Naive B cell (primary cell): ENCODE measurements around the gene SBSN. TPM values are rescaled to one million over a fixed set of nuclear protein-coding genes. Genes with fewer than 3 reads are reported as not detected.
"Not testable (repeated sequence)": the region's sequence is repeated elsewhere in the genome, so short reads cannot be mapped to it uniquely, and the experiment has no call there.

Source experiments
- ATAC-seq, 2 donors: fragments of 150-1000 bp; cut with Tn5 transposase; 2 replicates each; pipeline ENCODE4 v1.10.0; 2021; ENCODE audit warnings: low read depth in 2 of 2, mild to moderate bottlenecking in 2 of 2, moderate library complexity in 2 of 2
- DNase-seq: peaks from one replicate; pipeline ENCODE4 v3.0.0; 2022
- H3K27ac Mint-ChIP-seq, 6 donors: one replicate each; pipeline ENCODE4 v1.8.0; 2020 to 2022; ENCODE audit warnings: mild to moderate bottlenecking in 6 of 6, mixed read lengths in 6 of 6, moderate library complexity in 5 of 6, inconsistent platforms in 2 of 6
- H3K27me3 Mint-ChIP-seq, 3 donors: one replicate each; pipeline ENCODE4 v1.8.0; 2021 to 2022; ENCODE audit warnings: mixed read lengths in 3 of 3, mild to moderate bottlenecking in 1 of 3
- H3K36me3 Mint-ChIP-seq, 2 donors: one replicate each; pipeline ENCODE4 v1.8.0; 2020 to 2022; ENCODE audit warnings: mixed read lengths in 2 of 2, inconsistent platforms in 1 of 2, mild to moderate bottlenecking in 1 of 2
- H3K4me1 Mint-ChIP-seq, 3 donors: one replicate each; pipeline ENCODE4 v1.8.0; 2020 to 2022; ENCODE audit warnings: mixed read lengths in 3 of 3, inconsistent platforms in 1 of 3, mild to moderate bottlenecking in 1 of 3, moderate library complexity in 1 of 3
- H3K4me3 Mint-ChIP-seq, 8 donors: one replicate each; pipeline ENCODE4 v1.8.0; 2020 to 2022; ENCODE audit warnings: mild to moderate bottlenecking in 8 of 8, mixed read lengths in 8 of 8, moderate library complexity in 8 of 8, inconsistent platforms in 2 of 8
- H3K9me3 Mint-ChIP-seq, 7 donors: one replicate each; pipeline ENCODE4 v1.8.0; 2020 to 2022; ENCODE audit warnings: mixed read lengths in 7 of 7, mild to moderate bottlenecking in 5 of 7, inconsistent platforms in 2 of 7, moderate library complexity in 1 of 7
- polyA plus RNA-seq, 6 donors: library from polyadenylated mRNA; unstranded; fragments of 300-500 nt; fragmentation: Illumina TruSeq; gene quantifications; one replicate each; pipeline ENCODE4 v1.2.3, GENCODE V29; 2021; ENCODE audit warnings: low read depth in 6 of 6

Gene SBSN
- polyA plus RNA-seq, 6 donors from 2014 or later: not detected

DNA sequence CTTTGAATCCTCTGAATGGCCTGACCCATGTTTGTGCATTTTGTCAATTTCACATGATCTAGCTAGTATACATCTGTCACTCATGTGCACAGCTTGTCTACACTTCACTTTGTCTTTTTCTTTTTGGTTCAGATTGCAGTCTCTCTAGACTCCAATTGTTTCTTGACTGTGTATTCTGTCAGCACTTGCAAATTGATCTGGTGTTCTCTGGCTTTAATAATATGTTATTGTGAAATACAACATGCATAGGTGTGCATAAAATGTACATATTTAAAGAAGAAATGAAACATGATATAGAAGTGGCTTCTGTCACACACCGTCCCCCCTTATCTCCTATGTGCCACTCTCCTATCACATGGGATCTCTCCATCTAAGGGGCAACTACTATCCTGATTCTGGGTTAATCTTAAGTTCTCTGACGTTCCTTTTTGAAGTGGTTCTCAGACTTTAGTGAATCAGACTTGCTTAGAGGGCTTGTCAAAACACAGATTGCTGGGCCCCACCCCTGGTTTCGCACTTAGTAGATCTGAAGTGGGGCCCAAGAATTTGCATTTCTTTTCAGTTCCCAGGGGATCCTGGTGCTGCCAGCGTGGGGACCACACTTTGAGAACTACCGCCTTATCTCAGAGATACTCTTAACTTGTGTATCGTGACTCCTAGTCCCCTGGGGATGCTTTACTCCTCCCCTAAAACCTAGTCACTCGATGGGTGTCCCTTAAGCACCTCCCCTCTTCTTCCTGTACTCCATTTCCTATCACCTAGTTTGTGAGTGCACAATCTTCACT lies 43.7 kb downstream of the SBSN start:
- peaks cover 0 to 19% (median 8%) of the 10 kb centered on the region in 3 donors for H3K27me3 Mint-ChIP-seq
- ATAC-seq: peak; percentile 98
- H3K4me3 Mint-ChIP-seq: peak overlapping the region in 7 of 8 donors; percentile 24 to 82 (median 59)
- no peaks in the 10 kb centered on the region for H3K9me3 Mint-ChIP-seq
- DNase-seq: peak; percentile 44
- H3K36me3 Mint-ChIP-seq: no peaks in the 10 kb centered on the region
- H3K27ac Mint-ChIP-seq: peak overlapping the region in 5 of 6 donors; percentile 4 to 93 (median 70)
- peaks cover 13 to 23% (median 15%) of the 10 kb centered on the region in 3 donors for H3K4me1 Mint-ChIP-seq

DNA sequence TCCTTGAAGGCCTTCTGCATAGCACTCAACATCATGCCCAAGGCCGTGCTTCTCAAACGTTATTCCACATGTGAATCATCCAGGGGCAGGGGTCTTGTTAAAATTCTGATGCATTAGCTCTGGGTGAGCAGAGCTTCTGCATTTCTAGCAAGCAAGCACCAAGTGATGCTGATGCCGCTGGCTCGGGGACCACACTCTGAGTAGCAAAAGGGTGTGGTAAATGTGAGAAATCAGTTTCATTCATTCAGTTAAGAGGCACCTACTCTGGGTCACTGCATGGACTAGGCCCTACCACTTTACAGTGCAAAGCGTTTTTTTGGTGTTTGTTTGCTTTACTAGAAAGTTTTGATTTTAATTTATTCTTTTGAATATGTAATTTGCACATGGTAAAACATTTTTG lies 45.0 kb downstream of the SBSN start:
- Mint-ChIP-seq H3K27ac (no peak overlapping the region), H3K4me1 (peaks cover 13 to 23% (median 15%) of the 10 kb centered on the region in 3 donors), H3K4me3 (no peak overlapping the region), H3K36me3 (no peaks in the 10 kb centered on the region), H3K9me3 (no peaks in the 10 kb centered on the region), H3K27me3 (peaks cover 0 to 8% (median under 1%) of the 10 kb centered on the region in 3 donors)
- ATAC-seq: no peak
- no peak for DNase-seq

DNA sequence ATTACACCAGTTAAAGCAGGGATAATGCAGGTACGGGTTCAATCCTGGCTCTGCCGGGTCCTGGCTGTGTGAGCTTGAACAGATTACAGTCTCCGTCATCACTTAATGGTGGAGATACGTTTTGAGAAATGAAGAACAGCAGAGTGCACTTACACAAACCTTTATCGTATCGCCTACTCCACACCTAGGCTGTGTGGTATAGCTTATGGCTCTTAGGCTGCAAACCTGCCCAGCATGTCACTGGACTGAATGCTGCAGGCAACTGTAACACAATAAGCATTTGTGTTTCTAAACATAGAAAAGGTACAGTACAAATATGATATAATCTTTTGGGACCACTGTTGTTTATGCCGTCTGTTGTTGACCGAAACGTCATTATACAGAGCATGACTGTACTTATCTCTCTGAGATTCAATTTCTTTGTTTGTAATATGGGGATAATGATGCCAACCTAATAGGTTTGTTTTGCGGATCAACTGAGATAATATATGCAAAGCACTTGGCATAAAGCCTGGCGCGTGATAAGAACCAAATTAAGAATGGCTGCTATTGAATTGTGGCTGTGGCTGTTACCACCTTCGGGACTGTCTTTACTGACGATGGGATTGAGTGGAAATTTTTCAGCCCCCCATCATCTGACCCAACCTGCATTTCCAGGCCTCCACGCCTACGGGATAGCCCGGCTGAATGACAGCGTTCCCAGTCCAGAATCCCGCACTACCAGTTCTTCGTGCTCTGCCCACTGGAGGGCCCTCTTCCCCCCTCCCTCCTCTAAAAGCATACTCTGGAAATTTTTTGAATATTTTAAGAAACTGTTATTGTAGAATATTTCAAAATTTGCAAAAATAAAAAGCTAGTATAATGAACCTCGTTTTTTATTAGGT lies 49.1 kb downstream of the SBSN start:
- Mint-ChIP-seq H3K27me3 (no peaks in the 10 kb centered on the region), H3K27ac (peak overlapping the region in 1 of 6 donors; percentile 49), H3K4me3 (no peak overlapping the region), H3K9me3 (peaks cover 0 to 1% (median 0%) of the 10 kb centered on the region in 7 donors), H3K36me3 (no peaks in the 10 kb centered on the region), H3K4me1 (peaks cover under 1 to 6% (median 1%) of the 10 kb centered on the region in 3 donors)
- ATAC-seq (no peak), DNase-seq (no peak)

DNA sequence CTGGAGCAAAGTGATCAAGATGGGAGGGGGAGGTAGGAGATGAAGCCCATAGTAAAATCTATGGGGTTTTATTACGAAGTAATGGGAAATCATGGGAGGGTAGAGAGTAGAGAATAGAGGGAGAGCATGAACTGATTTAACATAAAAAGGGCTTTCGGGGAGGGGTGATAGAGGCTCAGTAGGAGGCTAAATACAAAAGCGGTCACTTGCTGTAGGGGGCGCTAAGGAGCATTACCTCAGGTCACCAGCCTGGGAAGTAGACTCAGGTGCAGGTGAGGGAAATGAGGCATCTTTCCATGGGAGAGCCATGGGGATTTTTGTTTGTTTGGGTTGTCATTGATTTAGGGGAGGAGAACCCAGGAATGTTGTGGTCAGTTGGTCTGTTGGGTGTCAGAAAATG lies 52.0 kb downstream of the SBSN start:
- Mint-ChIP-seq H3K9me3 (peaks cover 0 to 1% (median 0%) of the 10 kb centered on the region in 7 donors), H3K4me3 (no peak overlapping the region), H3K27me3 (no peaks in the 10 kb centered on the region), H3K27ac (peak overlapping the region in 2 of 6 donors; percentile 8 to 71), H3K36me3 (no peaks in the 10 kb centered on the region), H3K4me1 (no peaks in the 10 kb centered on the region)
- ATAC-seq: no peak
- DNase-seq: no peak

DNA sequence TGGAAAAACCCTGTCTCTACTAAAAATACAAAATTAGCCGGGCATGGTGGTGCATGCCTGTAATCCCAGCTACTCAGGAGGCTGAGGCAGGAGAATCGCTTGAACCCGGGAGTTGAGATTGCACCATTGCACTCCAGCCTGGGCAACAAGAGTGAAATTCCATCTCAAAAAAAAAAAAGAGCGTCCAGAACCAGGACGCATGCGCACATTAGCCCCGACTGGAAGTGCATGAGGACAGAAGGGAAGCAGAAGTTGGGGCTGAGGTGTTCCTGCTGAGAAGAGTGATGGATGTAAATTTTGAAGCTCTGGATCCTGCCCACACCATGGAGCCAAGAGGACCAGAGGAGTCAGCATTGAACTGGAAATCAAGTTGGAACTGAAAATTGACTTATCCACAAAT lies 53.5 kb downstream of the SBSN start:
- H3K4me1 Mint-ChIP-seq, H3K27ac Mint-ChIP-seq, H3K9me3 Mint-ChIP-seq, H3K4me3 Mint-ChIP-seq, ATAC-seq, H3K36me3 Mint-ChIP-seq, DNase-seq, H3K27me3 Mint-ChIP-seq: not testable (repeated sequence)

DNA sequence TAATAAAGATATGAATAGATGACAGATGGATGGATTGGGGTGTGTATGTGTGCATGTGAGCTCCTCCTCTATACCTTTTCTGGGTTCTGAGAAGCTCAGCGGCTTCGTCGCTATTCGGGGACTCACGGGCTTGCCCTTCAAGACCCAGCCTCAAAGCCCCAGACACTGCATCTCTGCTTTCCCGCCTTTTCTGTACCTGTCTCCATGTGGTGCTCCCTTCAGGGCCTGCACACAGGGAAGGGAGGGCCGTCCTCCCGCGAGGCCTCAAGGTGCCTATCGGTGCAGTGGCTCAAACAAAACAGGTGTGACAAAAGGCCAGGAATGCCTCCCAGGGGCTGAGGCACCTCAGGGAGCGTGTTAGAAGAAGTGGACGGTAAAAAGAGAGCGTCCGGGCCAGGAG lies 54.0 kb downstream of the SBSN start:
- Mint-ChIP-seq H3K27me3 (no peaks in the 10 kb centered on the region), H3K4me3 (no peak overlapping the region), H3K9me3 (peaks cover 0 to 1% (median 0%) of the 10 kb centered on the region in 7 donors), H3K4me1 (no peaks in the 10 kb centered on the region), H3K27ac (no peak overlapping the region), H3K36me3 (no peaks in the 10 kb centered on the region)
- ATAC-seq (no peak), DNase-seq (no peak)

Other genes starting within 250 kb of the SBSN start
- under 1 TPM in 1 of 6 donors, not detected in 5; 0.12 TPM for gene HAMP, start 245.8 kb downstream of the SBSN start, polyA plus RNA-seq
- gene MAG, start 236.2 kb downstream of the SBSN start, polyA plus RNA-seq: under 1 TPM in 4 of 6 donors, not detected in 2; 0.12 to 0.41 (median 0.29) TPM
- gene CD22, start 199.1 kb downstream of the SBSN start, polyA plus RNA-seq: 100 to 1,000 TPM; 364 to 971 (median 552) TPM
- 1 to 10 TPM in 2 of 6 donors, under 1 TPM in 4; 0.14 to 1.9 (median 0.75) TPM for gene FFAR1, start 180.4 kb downstream of the SBSN start, polyA plus RNA-seq
- under 1 TPM in 1 of 6 donors, not detected in 5; 0.17 TPM for gene FFAR3, start 169.9 kb downstream of the SBSN start, polyA plus RNA-seq
- gene GPR42, start 157.2 kb downstream of the SBSN start, polyA plus RNA-seq: not detected
- gene FFAR2, start 80.1 kb downstream of the SBSN start, polyA plus RNA-seq: not detected
- gene KRTDAP, start 37.8 kb downstream of the SBSN start, polyA plus RNA-seq: not detected
- 1 to 10 TPM in 2 of 6 donors, not detected in 4; 2.6 to 3.1 TPM for gene DMKN, start 14.7 kb downstream of the SBSN start, polyA plus RNA-seq
- gene GAPDHS, start 5.1 kb upstream of the SBSN start, polyA plus RNA-seq: not detected
- 100 to 1,000 TPM; 153 to 293 (median 162) TPM for gene TMEM147, start 17.3 kb upstream of the SBSN start, polyA plus RNA-seq
- gene ATP4A, start 35.3 kb upstream of the SBSN start, polyA plus RNA-seq: not detected
- not detected for gene PMIS2, start 57.9 kb upstream of the SBSN start, polyA plus RNA-seq
- gene HAUS5, start 84.4 kb upstream of the SBSN start, polyA plus RNA-seq: 1 to 10 TPM; 6.7 to 9.8 (median 8.6) TPM
- 10 to 100 TPM; 30.6 to 71.1 (median 50.9) TPM for gene RBM42, start 100.7 kb upstream of the SBSN start, polyA plus RNA-seq
- under 1 TPM in 1 of 6 donors, not detected in 5; 0.61 TPM for gene ETV2, start 113.4 kb upstream of the SBSN start, polyA plus RNA-seq
- gene COX6B1, start 120.0 kb upstream of the SBSN start, polyA plus RNA-seq: 100 to 1,000 TPM; 623 to 732 (median 678) TPM
- gene UPK1A, start 138.2 kb upstream of the SBSN start, polyA plus RNA-seq: not detected
- gene ZBTB32, start 176.2 kb upstream of the SBSN start, polyA plus RNA-seq: 1 to 10 TPM in 1 of 6 donors, under 1 TPM in 4, not detected in 1; 0.21 to 1.3 (median 0.70) TPM
- gene KMT2B, start 189.7 kb upstream of the SBSN start, polyA plus RNA-seq: 1 to 10 TPM in 2 of 6 donors, under 1 TPM in 4; 0.35 to 2.2 (median 0.76) TPM
- gene IGFLR1, start 214.1 kb upstream of the SBSN start, polyA plus RNA-seq: 100 to 1,000 TPM; 114 to 195 (median 134) TPM
- gene U2AF1L4, start 217.1 kb upstream of the SBSN start, polyA plus RNA-seq: 10 to 100 TPM; 26.1 to 41.0 (median 32.5) TPM
- 100 to 1,000 TPM in 2 of 6 donors, 10 to 100 TPM in 4; 82.4 to 105 (median 94.3) TPM for gene PSENEN, start 217.3 kb upstream of the SBSN start, polyA plus RNA-seq
- 10 to 100 TPM in 3 of 6 donors, 1 to 10 TPM in 3; 8.1 to 17.9 (median 11.1) TPM for gene LIN37, start 220.3 kb upstream of the SBSN start, polyA plus RNA-seq
- gene HSPB6, start 228.7 kb upstream of the SBSN start, polyA plus RNA-seq: not detected
- gene PROSER3, start 229.9 kb upstream of the SBSN start, polyA plus RNA-seq: 10 to 100 TPM in 1 of 6 donors, 1 to 10 TPM in 4, not detected in 1; 3.2 to 13.9 (median 9.0) TPM
- under 1 TPM in 1 of 6 donors, not detected in 5; 0.58 TPM for gene ARHGAP33, start 247.3 kb upstream of the SBSN start, polyA plus RNA-seq